NCI-H526 (cell line): ENCODE results near the gene CD93.
A peak's percentile ranks its signal among the peaks of the same experiment; 100 is the strongest.

ENCODE experiments used
- DNase-seq, 2 experiments: peaks; one replicate each; lab custom pipeline; 2025; lab: John Stamatoyannopoulos, UW

The CD93 gene

DNA sequence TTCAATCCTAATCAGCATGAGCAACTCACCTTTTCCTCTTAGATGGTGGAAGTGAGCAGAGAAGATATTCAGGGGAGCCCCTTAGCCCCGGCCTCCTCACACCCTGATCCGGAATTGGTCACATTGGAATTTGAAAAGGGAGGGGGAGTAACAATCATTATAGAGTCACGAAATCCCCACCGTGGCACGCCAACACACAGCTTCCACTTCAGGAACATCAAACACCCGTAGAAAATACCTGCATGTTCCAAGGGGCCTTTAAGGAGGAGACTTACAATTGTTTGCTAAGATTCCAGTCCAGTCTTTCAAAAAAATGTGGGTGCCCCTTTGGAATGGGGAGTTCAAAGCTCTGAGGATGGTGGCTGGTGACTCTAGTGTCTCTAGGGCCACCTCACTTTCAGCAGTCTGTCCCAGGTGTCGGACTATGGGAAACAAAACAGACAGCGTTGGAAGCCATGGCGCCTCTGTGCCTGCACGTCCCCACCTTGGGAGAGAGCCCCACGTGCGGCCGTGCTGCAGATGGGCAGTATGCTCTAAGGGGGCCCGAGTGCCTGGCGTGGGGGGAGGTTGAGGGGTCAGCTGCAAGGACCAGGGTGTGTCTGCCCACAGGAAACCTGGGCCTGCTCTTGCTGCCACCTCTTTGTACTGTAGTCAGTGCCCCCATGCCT is 2.4 kb downstream of the CD93 start:
- no peak for DNase-seq

- DNase-seq = no peak
Measured at GRCh38 chr20:23082846-23083552, 3.1 kb downstream of the CD93 start.

DNA sequence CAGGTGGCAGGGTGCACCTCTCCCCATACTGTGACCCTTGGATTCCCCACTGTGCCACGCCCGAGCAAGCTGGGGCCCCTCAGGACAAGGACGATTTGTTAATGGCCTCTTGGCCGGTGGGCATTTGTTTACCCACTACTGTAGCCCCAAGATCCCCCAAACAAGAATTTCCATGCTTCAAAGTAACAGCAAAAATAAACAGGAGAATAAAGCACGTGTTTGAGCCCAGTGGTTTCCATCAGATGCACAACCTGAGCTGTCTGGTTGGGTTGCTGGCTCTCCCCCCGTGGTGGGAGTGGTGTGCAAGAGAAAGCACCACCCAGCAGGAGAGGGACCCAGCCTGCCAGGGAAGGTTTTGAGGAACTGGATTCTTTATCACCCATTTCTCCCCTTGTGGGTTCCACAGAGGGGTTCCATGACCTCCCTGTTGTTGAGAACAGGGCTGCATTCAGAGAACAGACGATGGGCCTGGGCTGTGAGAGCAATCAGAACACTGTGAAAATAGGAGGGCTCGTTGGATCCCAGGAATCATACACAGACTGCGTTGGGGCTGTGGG is 4.8 kb downstream of the CD93 start:
- no peak for DNase-seq

DNA sequence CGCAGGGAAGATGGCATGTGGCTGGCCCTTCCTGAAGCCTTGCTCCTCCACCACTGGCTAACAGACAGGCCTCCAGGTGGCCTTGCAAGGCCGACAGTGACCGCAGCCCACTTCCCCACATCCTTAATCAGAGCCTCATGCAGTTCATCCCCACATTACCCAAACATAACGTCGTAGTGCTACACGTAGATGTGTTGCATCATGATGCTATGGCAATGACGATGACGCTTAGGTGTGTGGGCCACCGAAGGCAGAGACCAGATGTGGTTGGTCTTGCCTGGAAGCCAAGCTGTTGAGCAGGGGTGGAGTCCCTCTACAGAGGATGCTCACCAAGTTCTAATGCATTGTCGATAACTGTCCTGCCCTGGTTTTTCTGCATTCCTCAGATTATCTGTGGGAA is 5.6 kb downstream of the CD93 start:
- DNase-seq = no peak

- DNase-seq = no peak
Measured at GRCh38 chr20:23079926-23080325, 6.2 kb downstream of the CD93 start.

DNA sequence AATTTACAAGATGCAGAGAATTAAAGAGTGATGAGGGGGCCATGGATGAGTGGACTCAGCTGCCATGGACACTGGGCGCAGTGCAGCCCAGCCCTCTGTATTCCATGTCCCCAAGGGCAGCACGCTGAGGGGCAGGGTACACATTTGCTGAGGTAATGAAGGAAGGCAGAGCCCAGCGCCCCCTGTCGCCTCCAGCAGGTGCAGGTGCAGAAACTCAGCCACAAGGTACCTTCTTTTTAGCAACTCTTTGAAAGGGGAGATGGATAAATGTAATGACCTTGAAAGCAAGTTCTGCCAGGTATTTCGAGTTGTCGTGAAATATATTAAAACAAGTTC is 7.1 kb downstream of the CD93 start:
- DNase-seq = peak; percentile 5 to 42

DNA sequence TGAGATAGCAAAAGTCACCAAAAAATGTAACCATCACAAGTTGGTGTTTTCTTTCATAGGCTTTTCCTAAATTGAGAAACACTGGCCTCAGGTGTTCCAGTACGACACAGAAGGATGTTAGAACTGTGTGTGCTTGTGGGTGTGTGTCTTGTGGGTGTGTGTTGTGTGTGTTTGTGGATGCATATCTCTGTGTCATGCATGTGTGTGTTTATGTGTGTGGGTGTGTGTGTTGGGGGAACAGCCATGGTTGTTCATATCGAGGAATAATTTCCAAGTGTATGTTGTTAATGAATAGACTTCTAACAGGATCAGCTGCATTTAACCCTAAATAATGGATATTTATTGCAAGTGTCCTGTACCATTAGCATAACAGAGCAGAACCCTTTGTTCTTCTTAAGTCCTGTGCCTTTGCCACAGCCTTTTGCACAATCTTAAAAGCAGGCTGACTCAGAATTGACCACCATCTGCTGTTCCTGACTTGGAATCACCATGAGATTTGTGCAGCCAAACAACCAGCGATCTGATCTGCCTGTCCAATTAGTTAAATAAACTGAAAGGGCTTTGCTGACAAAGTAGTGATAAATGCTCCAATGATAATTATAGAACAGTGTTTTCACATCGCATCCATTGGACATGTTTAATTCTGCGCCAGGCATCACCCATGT is 7.6 kb downstream of the CD93 start:
- no peak for DNase-seq

GRCh38 chr20:23077277-23077676 is 8.8 kb downstream of the CD93 start:
- DNase-seq = no peak

DNA sequence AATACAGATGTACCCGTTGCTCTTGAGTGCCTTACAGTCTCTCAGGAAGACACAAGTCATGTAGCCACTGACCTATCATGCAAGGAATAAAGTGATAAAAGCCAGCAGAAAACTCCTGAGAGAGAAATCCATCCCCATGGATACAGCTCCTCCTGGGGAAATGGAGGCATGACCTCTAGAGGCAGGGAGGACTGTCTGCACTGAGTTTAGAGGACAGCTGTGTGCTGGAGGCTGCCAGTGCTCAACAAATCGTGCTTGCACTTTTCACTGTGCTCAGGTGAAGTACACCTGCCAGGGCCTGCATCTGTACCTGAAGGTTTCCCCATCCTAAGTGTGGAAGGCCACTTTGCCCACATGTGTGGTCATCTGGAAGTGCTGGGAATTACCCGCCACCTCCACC is 12.1 kb downstream of the CD93 start:
- no peak for DNase-seq

GRCh38 chr20:23072892-23073586 is 13.1 kb downstream of the CD93 start:
- no peak for DNase-seq

DNA sequence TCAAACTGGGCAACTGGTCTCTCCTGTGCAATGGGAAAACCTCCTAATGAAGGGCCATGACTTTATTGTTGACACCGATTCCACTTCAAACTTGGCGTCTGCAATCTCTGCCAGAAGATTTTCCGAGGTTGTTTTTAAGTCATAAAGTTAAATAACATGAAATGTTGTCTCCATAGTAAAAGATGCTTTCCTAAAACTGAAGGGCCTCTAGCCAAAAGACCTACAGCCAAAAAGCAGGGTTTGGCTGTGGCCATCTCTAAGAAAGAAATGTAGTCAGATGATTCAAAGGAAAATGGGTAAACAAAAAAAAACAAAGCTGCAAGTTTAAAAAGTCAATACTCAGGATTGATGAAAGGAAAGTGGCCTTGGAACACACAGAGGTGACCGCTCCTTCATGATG is 14.1 kb downstream of the CD93 start:
- no peak for DNase-seq

DNA sequence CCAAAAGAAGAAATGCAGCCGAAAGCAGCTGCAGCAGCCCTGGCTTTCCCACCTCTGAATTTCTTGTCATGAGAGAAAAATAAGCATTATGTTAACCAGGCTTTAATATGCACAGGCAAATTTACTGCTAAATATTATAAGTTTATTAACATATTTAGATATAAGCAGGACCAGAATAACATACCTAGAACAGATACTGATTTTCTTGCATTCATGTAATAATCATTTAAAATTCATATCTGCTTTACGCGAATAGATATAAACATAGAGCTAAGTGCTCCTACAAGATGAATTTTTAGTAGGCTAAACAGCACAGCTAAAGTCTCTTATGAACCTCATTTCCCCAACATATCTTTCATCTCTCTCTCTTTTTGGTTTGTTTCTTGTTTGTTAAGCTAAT is 14.7 kb downstream of the CD93 start:
- no peak for DNase-seq

DNA sequence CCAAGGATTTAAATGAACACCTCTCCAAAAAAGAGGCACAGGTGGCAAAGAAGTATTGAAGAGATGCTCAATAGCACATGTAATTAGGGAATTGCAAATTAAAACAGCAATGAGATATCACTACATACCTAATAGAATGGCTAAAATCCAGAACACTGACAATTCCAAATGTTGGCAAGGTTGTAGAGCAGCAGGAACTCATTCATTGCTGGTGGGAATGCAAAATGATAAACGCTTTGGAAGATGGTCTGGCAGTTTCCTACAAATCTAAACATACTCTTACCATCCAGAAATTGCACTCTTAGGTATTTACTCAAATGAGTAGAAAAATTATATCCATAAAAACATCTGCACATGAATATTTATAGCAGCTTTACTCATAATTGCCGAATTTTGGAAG is 17.0 kb downstream of the CD93 start:
- no peak for DNase-seq

- DNase-seq = no peak
Measured at GRCh38 chr20:23068283-23068682, 17.8 kb downstream of the CD93 start.

- no peak for DNase-seq
Measured at GRCh38 chr20:23066772-23067171, 19.4 kb downstream of the CD93 start.

GRCh38 chr20:23065266-23066201 is 20.6 kb downstream of the CD93 start:
- DNase-seq = no peak

- no peak for DNase-seq
Measured at GRCh38 chr20:23063581-23063980, 22.5 kb downstream of the CD93 start.

- DNase-seq = no peak
Measured at GRCh38 chr20:23063168-23063567, 23.0 kb downstream of the CD93 start.

DNA sequence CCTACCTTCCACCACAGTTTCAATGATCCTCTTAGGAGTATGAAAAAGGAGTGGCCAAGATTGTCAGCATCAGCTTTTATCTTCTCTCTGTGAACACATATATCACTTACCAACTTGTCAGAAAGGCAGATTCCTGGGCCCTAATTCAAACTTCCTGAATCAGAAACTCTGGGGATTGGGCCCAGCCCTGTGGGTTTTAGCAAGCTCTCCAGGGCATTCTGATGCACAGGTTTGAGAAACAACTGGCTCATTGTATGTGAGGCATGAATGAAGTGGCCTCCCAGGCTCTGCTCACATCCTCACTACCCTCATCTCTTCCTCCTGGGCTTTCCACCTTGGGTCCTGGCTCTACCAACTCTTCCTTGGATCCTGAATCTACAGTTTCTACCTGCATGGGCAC is 23.5 kb downstream of the CD93 start:
- DNase-seq = no peak

- DNase-seq = peak; percentile 15
Measured at GRCh38 chr20:23061734-23062561, 24.2 kb downstream of the CD93 start.

- no peak for DNase-seq
Measured at GRCh38 chr20:23061262-23061661, 24.9 kb downstream of the CD93 start.
